ENCODE data around the gene NSUN6.
"Not testable (repeated sequence)": the region's sequence is repeated elsewhere in the genome, so short reads cannot be mapped to it uniquely, and the experiment has no call there.

Gene NSUN6

DNA sequence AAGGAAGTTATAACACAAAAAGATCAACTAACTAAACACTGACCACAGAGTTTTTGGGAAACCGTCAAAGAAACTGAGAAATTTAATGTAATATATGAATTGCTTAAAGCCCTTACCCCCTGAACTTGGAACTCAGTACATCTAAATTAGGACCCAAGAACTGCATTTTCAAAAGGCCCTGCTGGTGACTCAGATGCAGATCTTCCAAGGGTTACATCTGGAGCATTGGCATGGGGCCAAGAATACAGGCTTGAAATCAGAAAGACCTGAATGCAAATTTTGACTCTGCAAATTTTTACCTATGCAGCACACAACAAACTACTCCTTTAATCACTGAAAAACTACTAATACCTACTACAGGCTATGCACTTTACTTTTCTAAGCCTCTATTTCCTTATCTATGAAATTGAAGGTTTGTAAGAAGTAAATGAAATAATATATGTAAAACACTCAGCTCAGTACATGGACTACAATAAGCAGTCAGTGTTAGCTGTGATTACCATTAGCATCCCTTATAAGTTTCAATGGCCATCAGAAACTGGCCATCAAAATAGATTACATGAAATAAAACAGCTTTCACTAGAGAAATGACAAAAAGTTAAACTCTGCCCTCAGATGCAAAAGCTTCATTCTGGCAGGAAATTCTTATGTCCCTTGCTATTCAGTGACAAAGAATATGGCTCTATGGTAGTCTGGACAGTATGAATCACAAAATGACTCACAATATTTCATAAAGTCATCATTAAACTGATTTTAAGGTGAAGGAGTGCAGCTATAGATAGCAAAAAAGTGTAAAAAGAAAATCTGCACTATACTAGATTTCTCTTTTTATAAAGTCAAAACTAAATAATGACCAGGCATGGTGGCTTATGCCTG is 43.6 kb downstream of the NSUN6 start:
- DNase-seq (ENCODE audit: low spot score): no peak

DNA sequence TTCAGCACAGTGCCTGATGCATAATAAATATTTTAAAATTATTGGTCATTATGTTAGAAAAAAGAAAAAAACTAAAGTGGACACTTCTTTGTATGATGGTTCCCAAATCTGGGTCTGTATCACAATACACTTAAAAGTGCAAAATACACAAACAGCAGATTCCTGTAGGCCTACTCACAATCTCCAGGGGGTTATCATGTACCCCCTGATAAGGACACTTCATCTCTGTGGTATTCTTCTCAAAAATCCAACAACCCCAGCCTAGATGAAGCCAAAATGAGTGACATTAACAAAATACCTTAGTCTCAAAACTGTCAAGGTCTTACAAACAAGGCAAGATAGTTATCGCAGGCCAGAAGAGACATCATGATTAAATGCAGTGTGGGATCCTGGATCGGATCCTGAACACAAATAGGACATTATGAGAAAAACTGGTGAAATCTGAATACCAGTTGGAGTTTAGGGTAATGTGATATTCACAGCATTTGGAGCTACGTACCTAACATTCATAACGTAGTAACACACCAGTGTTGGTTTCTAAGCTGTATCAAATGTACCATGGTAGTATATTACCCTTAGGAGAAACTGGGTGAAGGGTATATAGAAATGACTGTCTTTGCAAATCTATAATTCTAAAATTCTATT is 45.2 kb downstream of the NSUN6 start:
- DNase-seq (ENCODE audit: low spot score): no peak

DNA sequence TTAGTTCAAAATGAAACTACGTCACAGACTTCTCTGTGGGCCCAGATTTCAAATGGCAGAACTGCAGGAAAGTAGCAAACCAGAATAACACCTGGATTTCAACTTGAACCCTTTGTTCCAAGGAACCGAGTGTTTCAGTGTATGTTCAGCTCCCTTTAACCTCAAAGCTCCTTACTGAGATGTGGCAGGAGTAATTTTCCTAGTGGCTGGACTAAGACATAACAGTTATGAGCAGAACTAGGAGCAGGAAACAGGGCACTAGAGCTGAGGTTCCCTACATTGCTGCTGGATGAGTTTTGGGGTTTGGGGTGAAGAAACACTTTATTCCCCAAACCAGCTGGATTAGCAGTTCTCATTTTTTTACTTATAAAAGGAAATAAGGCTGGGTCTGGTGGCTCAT is 50.1 kb downstream of the NSUN6 start:
- no peak for DNase-seq (ENCODE audit: low spot score)

DNA sequence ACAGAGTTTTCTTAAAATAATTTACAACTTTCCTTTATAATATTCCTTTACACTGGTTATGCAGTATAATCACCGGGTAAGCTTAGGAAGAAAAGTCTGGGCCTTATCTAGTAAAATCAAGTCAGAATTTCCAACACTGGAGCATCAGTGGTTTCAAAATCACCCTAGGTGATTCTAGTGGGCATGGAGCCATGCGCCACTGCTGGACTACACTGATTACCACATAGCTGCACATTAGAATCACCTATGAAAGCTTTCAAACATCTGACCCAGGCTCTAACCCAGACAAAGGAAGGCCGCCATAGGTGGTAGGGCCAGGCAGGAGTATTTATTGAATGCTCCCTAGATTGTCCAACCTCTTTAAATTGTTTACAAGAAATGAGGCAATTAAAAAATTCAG is 52.0 kb downstream of the NSUN6 start:
- no peak for DNase-seq (ENCODE audit: low spot score)

DNA sequence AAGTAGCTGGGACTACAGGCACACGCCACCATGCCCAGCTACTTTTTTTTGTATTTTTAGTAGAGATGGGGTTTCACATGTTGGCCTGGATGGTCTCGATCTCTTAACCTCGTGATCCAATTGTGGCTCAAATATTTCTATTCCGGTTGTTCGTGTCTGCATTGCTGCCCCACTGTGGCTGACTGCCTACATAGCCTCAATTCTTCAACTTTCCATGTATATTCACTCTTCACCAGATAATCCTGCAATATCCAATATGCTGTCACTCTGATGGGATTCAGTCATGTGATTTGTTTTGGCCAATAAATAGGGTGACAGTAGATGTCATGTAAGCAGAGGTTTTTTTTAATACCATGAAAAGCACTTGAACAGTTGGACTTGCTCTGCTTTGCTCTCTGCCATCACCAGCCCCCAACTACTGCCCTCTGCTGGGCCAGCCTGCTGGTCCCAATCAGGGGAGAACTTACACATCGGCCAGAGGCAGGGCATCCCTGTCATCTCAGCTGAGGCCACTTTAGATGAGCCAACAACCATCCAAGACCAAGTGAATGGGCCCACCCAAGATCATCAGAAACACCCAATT is 56.7 kb downstream of the NSUN6 start:
- no peak for DNase-seq (ENCODE audit: low spot score)

DNA sequence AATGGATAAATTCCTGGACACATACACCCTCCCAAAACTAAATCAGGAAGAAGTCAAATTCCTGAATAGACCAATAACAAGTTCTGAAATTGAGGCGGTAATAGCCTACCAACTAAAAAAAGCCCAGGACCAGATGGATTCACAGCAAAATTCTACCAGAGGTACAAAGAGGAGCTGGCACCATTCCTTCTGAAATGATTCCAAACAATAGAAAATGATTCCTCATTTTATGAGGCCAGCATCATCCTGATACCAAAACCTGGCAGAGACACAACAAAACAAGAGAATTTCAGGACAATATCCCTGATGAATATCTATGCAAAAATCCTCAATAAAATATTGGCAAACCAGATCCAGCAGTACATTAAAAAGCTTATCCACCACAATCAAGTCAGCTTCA is 60.2 kb downstream of the NSUN6 start:
- DNase-seq (ENCODE audit: low spot score): not testable (repeated sequence)

DNA sequence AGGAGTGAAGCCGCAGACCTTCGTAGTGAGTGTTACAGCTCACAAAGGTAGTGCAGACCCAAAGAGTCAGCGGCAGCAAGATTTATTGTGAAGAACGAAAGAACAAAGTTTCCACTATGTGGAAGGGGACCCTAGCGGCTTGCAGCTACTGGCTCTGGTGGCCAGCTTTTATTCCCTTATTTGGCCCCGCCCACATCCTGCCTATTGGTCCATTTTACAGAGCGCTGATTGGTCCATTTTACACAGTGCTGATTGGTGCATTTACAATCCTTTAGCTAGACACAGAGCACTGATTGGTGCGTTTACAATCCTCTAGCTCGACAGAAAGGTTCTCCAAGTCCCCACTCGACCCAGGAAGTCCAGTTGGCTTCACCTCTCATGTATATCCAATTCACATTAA is 64.8 kb downstream of the NSUN6 start:
- not testable (repeated sequence) for DNase-seq (ENCODE audit: low spot score)

DNA sequence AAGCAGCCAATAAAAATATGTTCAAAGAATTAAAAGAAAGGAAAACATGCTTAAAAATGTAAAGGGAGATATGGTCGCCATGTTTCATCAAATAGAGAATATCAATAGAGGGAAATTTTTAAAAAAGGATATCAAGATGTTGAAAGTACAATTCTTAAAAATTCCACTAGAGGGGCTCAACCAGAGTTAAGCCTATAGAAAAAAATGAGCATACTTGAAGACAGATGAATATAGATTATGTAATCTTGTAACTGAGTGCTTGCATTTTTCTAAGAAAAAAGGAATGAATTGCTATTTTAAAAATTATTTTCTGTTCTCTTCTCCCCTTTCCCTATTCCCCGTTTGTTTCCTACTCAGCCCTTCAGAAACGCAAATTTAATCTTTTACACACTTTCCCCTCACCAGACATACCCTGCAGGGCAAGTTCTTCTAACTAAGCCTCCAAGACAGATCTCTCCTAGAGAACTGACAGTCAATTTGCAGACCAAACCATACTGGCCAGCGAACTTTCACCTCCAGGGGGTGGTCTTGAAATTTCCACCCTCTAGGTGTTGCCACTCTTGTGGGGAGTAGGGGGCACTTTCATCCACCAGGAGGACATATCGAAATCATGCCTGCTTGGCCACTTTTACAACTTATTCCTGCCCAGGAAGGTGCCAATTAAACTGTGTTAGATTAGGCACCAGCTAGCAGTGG is 67.7 kb downstream of the NSUN6 start:
- DNase-seq (ENCODE audit: low spot score): no peak

DNA sequence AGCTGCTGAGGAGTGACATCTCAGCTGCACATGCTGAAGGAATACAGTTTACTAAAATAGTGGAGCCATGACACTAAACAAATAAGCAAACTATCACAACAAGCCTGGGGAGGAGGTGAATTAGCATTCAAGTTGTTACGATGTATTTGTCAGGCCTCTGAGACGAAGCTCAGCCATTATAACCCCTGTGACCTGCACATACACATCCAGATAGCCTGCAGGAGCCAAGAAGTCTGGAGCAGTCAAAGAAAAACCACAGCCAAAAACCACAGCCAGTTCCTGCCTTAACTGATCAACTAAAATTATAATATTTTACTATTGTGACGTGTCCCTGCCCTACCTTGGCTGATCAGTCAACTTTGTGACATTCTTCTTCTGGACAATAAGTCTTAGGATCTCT is 68.6 kb downstream of the NSUN6 start:
- peak; percentile 21 for DNase-seq (ENCODE audit: low spot score)

DNA sequence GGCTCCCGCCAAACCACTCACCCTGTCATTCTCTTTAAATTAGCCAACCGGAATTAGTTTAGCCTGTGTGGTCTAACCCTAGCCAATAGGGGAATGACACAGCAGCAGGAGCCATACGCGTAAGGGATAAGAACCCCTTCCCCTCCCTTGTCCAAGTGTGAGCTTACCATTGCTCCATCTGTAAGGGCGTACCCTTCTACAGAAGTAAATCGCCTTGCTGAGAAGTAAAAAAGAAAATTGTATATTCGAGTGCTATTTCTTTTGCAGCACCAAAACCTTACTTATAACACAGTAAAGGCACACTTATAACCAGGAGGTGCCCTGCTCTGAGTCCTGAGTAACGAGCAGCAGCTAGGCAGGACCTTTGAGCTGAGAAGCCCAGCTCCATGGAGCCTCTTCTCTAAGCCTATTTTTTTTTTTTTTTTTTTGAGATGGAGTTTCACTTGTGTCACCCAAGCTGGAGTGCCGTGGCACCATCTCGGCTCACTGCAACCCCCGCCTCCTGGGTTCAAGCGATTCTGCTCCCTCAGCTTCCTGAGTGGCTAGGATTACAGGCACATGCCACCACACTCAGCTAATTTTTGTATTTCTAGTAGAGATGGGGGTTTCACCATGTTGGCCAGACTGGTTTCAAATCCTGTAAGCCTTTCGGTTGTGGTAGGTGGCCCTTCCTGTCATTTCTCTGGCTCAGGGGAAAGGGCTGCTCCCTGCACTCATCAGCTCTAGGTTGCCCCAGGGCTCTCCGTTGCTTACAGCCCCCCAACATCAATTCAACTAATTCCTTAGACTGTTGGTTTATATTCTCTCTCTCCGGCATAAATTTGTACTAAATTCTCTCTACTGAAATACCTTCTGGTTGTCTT is 73.3 kb downstream of the NSUN6 start:
- DNase-seq (ENCODE audit: low spot score): peak; percentile 5

DNA sequence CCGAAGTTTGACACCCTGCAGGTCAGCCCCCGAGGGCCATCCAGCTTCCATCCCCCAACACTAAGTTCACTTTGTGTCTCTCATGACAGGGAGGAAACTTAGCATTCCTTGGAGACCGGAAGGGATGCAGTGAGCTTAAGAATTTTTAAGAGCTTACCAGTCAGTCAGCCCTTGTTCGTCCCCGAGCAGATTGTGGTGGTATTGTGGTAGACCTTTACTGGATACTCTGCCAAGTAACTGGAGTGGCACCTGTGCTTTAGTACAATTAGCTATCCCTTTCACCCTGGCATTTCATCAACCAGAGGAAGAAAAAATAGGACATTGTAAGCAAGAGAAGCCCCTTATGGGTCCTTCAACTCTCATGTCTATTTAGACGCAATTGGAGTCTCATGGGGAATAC is 74.8 kb downstream of the NSUN6 start:
- DNase-seq (ENCODE audit: low spot score): no peak

DNA sequence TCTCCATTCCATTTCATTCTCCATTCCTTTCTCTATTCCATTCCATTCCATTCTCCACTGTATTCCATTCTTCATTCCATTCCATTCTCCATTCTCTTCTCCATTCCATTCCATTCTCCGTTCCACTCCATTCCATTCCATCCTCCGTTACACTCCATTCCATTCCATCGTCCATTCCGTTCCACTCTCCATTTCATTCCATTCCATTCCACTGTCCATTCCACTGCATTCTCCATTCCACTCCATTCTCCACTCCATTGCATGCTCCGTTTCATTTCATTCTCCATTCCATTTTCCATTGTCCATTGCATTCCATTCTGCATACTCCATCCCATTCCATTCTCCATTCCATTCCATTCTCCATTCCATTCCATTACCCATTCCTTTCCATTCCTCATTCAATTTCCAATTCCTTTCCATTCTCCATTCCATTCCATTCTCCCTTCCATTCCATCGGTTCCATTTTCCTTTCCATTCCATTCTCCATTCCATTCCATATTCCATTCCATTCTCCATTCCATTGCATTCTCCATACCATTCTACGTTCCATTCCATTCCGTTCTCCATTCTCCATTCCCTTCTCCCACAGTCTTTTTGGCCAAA is 78.3 kb downstream of the NSUN6 start:
- no peak for DNase-seq (ENCODE audit: low spot score)

DNA sequence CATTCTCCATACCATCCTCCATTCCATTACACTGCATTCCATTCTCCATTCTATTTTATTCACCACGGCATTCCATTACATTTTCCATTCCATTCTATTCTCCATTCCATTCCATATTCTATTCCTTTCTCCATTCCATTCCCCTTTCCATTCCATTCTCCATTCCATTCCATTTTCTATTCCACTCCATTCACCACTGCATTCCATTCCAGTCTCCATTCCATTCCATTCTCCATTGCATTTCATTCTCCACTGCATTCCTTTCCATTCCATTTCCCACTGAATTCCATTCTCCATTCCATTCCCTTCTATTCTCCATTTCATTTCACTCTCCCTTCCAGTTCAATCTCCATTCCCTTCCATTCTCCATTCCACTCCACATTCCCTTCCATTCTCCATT is 79.6 kb downstream of the NSUN6 start:
- DNase-seq (ENCODE audit: low spot score): no peak

DNA sequence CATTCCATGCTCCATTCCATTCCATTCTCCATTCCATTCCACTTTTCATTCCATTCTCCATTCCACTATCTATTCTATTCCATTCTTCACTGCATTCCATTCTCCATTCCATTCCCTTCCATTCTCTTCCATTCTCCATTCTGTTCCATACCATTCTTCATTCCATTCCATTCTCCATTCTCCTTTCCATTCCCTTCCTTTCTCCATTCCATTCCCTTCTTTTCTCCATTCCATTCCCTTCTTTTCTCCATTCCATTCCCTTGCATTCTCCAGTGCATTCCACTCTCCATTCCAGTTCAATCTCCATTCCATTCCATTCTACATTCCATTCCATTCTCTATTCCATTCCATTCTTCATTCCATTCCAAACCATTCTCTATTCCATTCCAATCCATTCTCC is 80.3 kb downstream of the NSUN6 start:
- DNase-seq (ENCODE audit: low spot score): no peak

DNA sequence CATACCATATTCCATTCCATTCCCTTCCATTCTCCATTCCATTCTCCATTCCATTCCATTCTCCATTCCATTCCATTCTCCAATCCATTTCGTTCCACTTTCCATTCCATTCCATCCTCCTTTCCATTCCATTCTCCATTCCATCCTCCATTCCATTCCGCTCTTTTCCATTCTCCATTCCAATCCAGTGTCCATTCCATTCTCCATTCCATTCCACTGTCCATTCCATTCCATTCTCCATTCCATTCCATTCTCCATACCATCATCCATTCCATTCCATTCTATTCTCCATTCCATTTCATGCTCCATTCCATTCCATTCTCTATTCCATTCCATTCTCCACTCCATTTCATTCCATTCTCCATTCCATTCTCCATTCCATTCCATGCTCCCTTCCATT is 81.0 kb downstream of the NSUN6 start:
- DNase-seq (ENCODE audit: low spot score): not testable (repeated sequence)

DNA sequence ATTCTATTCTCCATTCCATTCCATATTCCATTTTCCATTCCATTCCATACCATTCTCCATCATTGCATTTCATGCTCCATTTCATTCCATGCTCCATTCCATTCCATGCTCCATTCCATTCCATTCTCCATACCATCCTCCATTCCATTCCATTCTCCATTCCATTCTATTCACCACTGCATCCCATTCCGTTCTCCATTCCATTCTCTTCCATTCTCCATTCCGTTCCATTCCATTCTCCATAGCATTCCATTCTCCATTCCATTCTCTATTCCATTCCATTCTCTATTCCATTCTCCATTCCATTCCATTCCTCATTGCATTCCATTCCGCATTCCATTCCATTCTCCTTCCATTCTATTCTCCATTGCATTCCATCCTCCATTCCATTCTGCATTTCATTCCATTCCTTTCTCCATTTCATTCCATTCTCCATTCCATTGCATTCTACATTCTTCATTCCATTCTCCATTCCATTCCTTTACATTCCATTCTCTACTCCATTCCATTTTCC is 84.0 kb downstream of the NSUN6 start:
- no peak for DNase-seq (ENCODE audit: low spot score)

DNA sequence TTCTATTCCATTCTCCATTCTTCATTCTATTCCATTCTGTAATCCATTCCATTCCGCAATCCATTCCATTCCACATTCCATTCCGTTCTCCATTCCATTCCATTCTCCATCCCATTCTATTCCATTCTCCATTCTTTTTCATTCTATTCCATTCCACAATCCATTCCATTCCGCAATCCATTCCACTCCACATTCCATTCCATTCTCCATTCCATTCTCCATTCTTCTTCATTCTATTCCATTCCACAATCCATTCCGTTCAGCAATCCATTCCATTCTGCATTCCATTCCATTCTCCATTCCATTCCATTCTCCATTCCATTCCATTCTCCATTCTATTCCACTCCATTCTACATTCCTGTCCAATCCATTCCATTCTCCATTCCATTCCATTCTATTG is 85.2 kb downstream of the NSUN6 start:
- no peak for DNase-seq (ENCODE audit: low spot score)

DNA sequence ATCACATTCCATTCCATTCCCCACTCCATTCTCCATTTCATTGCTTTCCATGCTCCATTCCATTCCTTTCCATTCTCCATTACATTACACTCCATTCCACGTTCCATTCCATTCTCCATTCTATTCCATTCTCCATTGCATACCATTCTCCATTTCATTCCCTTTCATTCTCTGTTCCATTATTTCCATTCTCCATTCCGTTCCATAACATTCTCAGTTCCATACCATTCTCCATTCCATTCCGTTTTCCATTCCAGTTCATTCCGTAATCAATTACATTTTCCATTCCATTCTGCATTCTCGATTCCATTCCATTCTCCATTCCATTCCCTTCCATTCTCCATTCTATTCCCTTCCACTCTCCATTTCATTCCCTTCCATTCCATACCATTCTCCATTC is 86.4 kb downstream of the NSUN6 start:
- no peak for DNase-seq (ENCODE audit: low spot score)

DNA sequence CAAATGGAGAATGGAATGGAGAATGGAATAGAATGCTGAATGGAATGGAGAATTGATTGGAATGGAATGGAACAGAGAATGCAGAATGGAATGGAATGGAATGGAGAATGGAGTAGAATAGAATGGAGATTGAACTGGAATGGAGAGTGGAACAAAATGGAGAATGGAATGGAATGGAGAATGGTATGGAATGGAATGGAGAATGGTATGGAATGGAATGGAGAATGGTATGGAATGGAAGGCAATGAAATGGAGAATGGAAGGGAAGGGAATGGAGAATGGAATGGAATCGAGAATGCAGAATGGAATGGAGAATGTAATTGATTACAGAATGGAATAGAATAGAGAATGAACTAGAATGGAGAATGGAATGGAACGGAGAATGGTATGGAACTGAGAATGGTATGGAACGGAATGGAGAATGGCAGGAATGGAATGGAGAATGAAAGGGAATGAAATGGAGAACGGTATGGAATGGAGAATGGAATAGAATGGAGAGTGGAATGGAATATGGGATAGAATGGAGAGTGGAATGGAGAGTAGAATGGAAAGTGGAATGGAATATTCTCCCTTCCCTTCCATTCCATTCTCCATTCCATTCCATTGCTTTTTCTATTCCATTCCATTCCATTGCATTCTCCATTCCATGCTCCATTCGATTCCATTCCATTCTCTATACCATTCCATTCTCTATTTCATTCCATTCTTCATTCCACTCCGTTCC is 88.2 kb downstream of the NSUN6 start:
- no peak for DNase-seq (ENCODE audit: low spot score)

DNA sequence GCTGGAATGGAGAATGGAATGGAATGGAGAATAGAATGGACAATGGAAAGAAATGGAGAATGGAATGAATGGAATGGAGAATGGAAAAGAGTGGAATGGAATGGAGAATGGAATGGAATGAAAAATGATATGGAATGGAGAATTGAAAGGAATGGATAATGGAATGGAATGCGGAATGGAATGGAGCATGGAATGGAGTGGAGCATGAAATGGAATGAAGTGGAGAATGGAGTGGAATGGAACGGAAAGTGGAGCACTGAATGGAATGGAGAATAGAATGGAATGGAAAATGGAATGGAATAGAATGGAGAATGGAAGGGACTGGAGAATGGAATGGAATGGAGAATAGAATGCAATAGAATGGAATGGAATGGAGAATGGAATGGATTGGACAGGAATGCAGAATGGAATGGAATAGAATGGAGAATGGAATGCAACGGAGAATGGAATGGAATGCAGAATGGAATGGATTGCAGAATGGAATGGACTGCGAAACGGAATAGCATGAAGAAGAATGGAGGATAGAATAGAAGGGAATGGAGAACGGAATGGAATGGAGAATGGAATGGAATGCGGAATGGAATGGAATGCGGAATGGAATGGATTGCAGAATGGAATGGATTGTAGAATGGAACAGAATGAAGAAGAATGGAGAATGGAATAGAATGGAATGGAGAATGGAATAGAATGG is 89.4 kb downstream of the NSUN6 start:
- DNase-seq (ENCODE audit: low spot score): no peak
